NCI-H1417 (cell line): ENCODE data around the gene MAST2.
"Not testable (repeated sequence)": the region's sequence is repeated elsewhere in the genome, so short reads cannot be mapped to it uniquely, and the experiment has no call there.

Source experiments
- DNase-seq, 3 experiments: peaks; one replicate each; lab custom pipeline; 2025; lab: John Stamatoyannopoulos, UW

Gene MAST2

GRCh38 chr1:45814776-45815175 is 11.4 kb downstream of the MAST2 start:
- DNase-seq = no peak

GRCh38 chr1:45815667-45816458 is 12.5 kb downstream of the MAST2 start:
- DNase-seq = no peak

- no peak for DNase-seq
Observed at GRCh38 chr1:45820173-45820572, 16.8 kb downstream of the MAST2 start.

- no peak for DNase-seq
Observed at GRCh38 chr1:45820788-45821187, 17.4 kb downstream of the MAST2 start.

- no peak for DNase-seq
Observed at GRCh38 chr1:45822644-45823043, 19.2 kb downstream of the MAST2 start.

- no peak for DNase-seq
Observed at GRCh38 chr1:45824607-45825006, 21.2 kb downstream of the MAST2 start.

- DNase-seq = no peak
Observed at GRCh38 chr1:45827256-45827655, 23.8 kb downstream of the MAST2 start.

- DNase-seq = no peak
Observed at GRCh38 chr1:45828841-45829240, 25.4 kb downstream of the MAST2 start.

GRCh38 chr1:45833361-45833760 is 29.9 kb downstream of the MAST2 start:
- DNase-seq = no peak

- DNase-seq = no peak
Observed at GRCh38 chr1:45834689-45835088, 31.3 kb downstream of the MAST2 start.

GRCh38 chr1:45836451-45836850 is 33.0 kb downstream of the MAST2 start:
- DNase-seq = no peak

- not testable (repeated sequence) for DNase-seq
Observed at GRCh38 chr1:45836861-45837260, 33.4 kb downstream of the MAST2 start.

GRCh38 chr1:45838322-45838721 is 34.9 kb downstream of the MAST2 start:
- not testable (repeated sequence) for DNase-seq

GRCh38 chr1:45840704-45841103 is 37.3 kb downstream of the MAST2 start:
- no peak for DNase-seq

GRCh38 chr1:45842786-45843185 is 39.4 kb downstream of the MAST2 start:
- DNase-seq = no peak

GRCh38 chr1:45843474-45843905 is 40.1 kb downstream of the MAST2 start:
- no peak for DNase-seq

GRCh38 chr1:45844000-45844399 is 40.6 kb downstream of the MAST2 start:
- not testable (repeated sequence) for DNase-seq

GRCh38 chr1:45846931-45847330 is 43.5 kb downstream of the MAST2 start:
- no peak for DNase-seq

GRCh38 chr1:45848097-45848496 is 44.7 kb downstream of the MAST2 start:
- no peak for DNase-seq

GRCh38 chr1:45848714-45849113 is 45.3 kb downstream of the MAST2 start:
- DNase-seq = no peak

GRCh38 chr1:45850017-45850416 is 46.6 kb downstream of the MAST2 start:
- DNase-seq = no peak

- peak in 1 of 3 experiments; percentile 23 for DNase-seq
Observed at GRCh38 chr1:45854724-45855123, 51.3 kb downstream of the MAST2 start.

- DNase-seq = no peak
Observed at GRCh38 chr1:45857101-45857700, 53.8 kb downstream of the MAST2 start.
